GM12878 (cell line): Measurements from ENCODE around the gene ZNHIT1. TPM values are rescaled to one million over a fixed set of nuclear protein-coding genes. Genes with fewer than 3 reads are reported as not detected.

ENCODE experiments used
- ATAC-seq: fragments of 200-7000 bp; cut with Tn5 transposase; 3 replicates; pipeline ENCODE4 v1.9.1; 2020; ENCODE audit warnings: mild to moderate bottlenecking, moderate library complexity
- BruUV-seq: library from RNA; stranded (reverse); fragments of 400-500 nt; replicated peaks from 2 replicates; lab custom pipeline; 2021; lab: Mats Ljungman, UMichigan
- CTCF ChIA-PET: fragments of 300-600 bp; sonication (Branson Sonifier 250); formaldehyde crosslinking; extraction: SDS; loops from one replicate; lab custom pipeline; 2021; ENCODE audit warnings: inconsistent platforms; lab: Yijun Ruan, JAX
- POLR2A ChIA-PET: fragments of 350-600 bp; formaldehyde crosslinking; extraction: SDS; loops from one replicate; lab custom pipeline; 2021; ENCODE audit warnings: inconsistent platforms; lab: Charles Lee
- RAD21 ChIA-PET: fragments of 300-600 bp; sonication (Branson Sonifier 250); formaldehyde crosslinking; loops from one replicate; lab custom pipeline; 2023; ENCODE audit warnings: antibody characterized with exemption; ENCODE audit not compliant: unreplicated experiment; lab: Charles Lee
- SMC1A ChIA-PET: fragments of 300-600 bp; sonication (Branson Sonifier 250); formaldehyde crosslinking; loops from one replicate; lab custom pipeline; 2023; ENCODE audit not compliant: unreplicated experiment, uncharacterized antibody; lab: Charles Lee
- DNase-seq: peaks from one replicate; pipeline ENCODE4 v3.0.0-alpha.2; 2011; ENCODE audit warnings: low read depth, low spot score
- FAIRE-seq: peaks from 3 replicates; lab custom pipeline; 2011; peaks lifted over from hg19 to GRCh38; lab: Jason Lieb, UNC
- H2AFZ ChIP-seq: 2 replicates; pipeline ENCODE4 v1.6.0; 2011; ENCODE audit warnings: low read depth, low read length, control low read depth; ENCODE audit not compliant: control insufficient read depth
- H3K27ac ChIP-seq: 2 replicates; pipeline ENCODE4 v1.5.1; 2011; ENCODE audit warnings: control low read depth; ENCODE audit not compliant: control insufficient read depth, insufficient read depth
- H3K27me3 ChIP-seq, 2 experiments: replicated peaks in 1 of 2; 2 replicates each; pipeline versions ENCODE4 v1.6.0 to v1.6.1; 2011; ENCODE audit warnings: low read length in 1 of 2; ENCODE audit not compliant: control insufficient read depth in 2 of 2, insufficient read depth in 2 of 2
- H3K36me3 ChIP-seq, 2 experiments: 2 replicates each; pipeline ENCODE4 v1.5.1; 2011; ENCODE audit warnings: low read length in 1 of 2; ENCODE audit not compliant: control insufficient read depth in 2 of 2, insufficient read depth in 2 of 2
- H3K4me1 ChIP-seq: 2 replicates; pipeline ENCODE4 v1.6.1; 2011; ENCODE audit warnings: mild to moderate bottlenecking, low read length, moderate library complexity, mixed read lengths; ENCODE audit not compliant: control insufficient read depth, insufficient read depth
- H3K4me2 ChIP-seq: 2 replicates; pipeline ENCODE4 v1.6.0; 2011; ENCODE audit warnings: control low read depth; ENCODE audit not compliant: control insufficient read depth, insufficient read depth
- H3K4me3 ChIP-seq: fragments of 200-600 bp; sonication (generic); 2 replicates; pipeline ENCODE4 v1.5.1; 2016
- H3K79me2 ChIP-seq: 2 replicates; pipeline ENCODE4 v1.6.0; 2011; ENCODE audit warnings: low read length; ENCODE audit not compliant: control insufficient read depth, insufficient read depth
- H3K9ac ChIP-seq: 2 replicates; pipeline ENCODE4 v1.8.0; 2011; ENCODE audit warnings: low read length, control low read depth, mixed read lengths; ENCODE audit not compliant: control insufficient read depth, insufficient read depth
- H3K9me3 ChIP-seq: replicated peaks from 3 replicates; pipeline ENCODE4 v1.5.1; 2011; ENCODE audit warnings: mild to moderate bottlenecking, low read length; ENCODE audit not compliant: control insufficient read depth, insufficient read depth
- H4K20me1 ChIP-seq: 2 replicates; pipeline ENCODE4 v1.6.0; 2011; ENCODE audit not compliant: control insufficient read depth, insufficient read depth
- BRCA1 ChIP-seq: IDR thresholded peaks from 2 replicates; pipeline ENCODE4 v1.6.1; 2011; ENCODE audit warnings: low read depth, low read length, improper control_type of control experiment
- CREB1 ChIP-seq: IDR thresholded peaks from 2 replicates; pipeline ENCODE4 v1.6.1; 2012; ENCODE audit warnings: low read depth, mild to moderate bottlenecking, inconsistent platforms
- ETV6 ChIP-seq, 2 experiments: fragments of 450-650 bp in 1 of 2; IDR thresholded peaks in 1 of 2; conservative IDR thresholded peaks in 1 of 2; 2 replicates each; pipeline ENCODE4 v1.6.1; 2014; ENCODE audit warnings: antibody characterized with exemption in 1 of 2, borderline replicate concordance in 1 of 2, low read depth in 1 of 2, mild to moderate bottlenecking in 1 of 2, moderate library complexity in 1 of 2
- HCFC1 ChIP-seq: fragments of 150-350 bp; IDR thresholded peaks from 2 replicates; pipeline ENCODE4 v1.6.1; 2014; ENCODE audit warnings: low read length
- JUND ChIP-seq: IDR thresholded peaks from 2 replicates; pipeline ENCODE4 v1.6.1; 2012; ENCODE audit warnings: low read depth, mild to moderate bottlenecking, low read length, improper control_type of control experiment, moderate library complexity
- MTA2 ChIP-seq: fragments of 450-650 bp; IDR thresholded peaks from 2 replicates; pipeline ENCODE4 v1.6.1; 2016; ENCODE audit warnings: low read depth, mild to moderate bottlenecking, moderate library complexity
- POLR2AphosphoS5 ChIP-seq: IDR thresholded peaks from 2 replicates; pipeline ENCODE4 v1.6.1; 2011; ENCODE audit warnings: mild to moderate bottlenecking, low read length, inconsistent platforms
- POU2F2 ChIP-seq: IDR thresholded peaks from 3 replicates; pipeline ENCODE4 v1.6.1; 2011; ENCODE audit warnings: low read depth, mild to moderate bottlenecking, low read length, borderline replicate concordance
- RAD21 ChIP-seq: IDR thresholded peaks from 2 replicates; pipeline ENCODE4 v1.6.1; 2011; ENCODE audit warnings: mild to moderate bottlenecking, low read depth, low read length, moderate library complexity; ENCODE audit not compliant: insufficient read depth
- RUNX3 ChIP-seq: IDR thresholded peaks from 2 replicates; pipeline ENCODE4 v1.6.1; 2012; ENCODE audit warnings: low read length, inconsistent platforms
- SP1 ChIP-seq: IDR thresholded peaks from one replicate; pipeline ENCODE4 v1.6.1; 2011; ENCODE audit warnings: low read depth, low read length
- TARDBP ChIP-seq: IDR thresholded peaks from 2 replicates; pipeline ENCODE4 v1.6.1; 2016; ENCODE audit warnings: borderline replicate concordance
- WGBS: methylation state at CpG from one replicate; pipeline ENCODE4 v1.1.6; 2016; ENCODE audit warnings: low lambda C conversion rate; ENCODE audit not compliant: insufficient replicate concordance, insufficient coverage; ENCODE audit errors: missing lambda C conversion rate; 5-methylcytosine and 5-hydroxymethylcytosine counted together
- in situ Hi-C: fragments of 300-500 bp; cut with MboI; formaldehyde crosslinking; loops from 9 replicates; pipeline ENCODE4 v1.14.3; 2018; ENCODE audit warnings: mixed read lengths
- intact Hi-C: fragments of 100-400 bp; cut with micrococcal nuclease; formaldehyde crosslinking; loops from one replicate; pipeline ENCODE4 v1.14.2; 2022; ENCODE audit not compliant: unreplicated experiment
- polyA plus RNA-seq, 11 experiments: library from polyadenylated mRNA; depleted of rRNA in 4 of 11; unstranded in 6 of 11; stranded (reverse) in 5 of 11; fragments of >200 nt; fragmentation: Nextera tagmentation in 4 of 11; fragmentation: Illumina TruSeq in 1 of 11; extraction: Ambion mirVana in 4 of 11; extraction: Trizol in 1 of 11; gene quantifications; 1 replicate in 1 of 11; 2 replicates in 10 of 11; pipeline versions ENCODE4 v1.2.1 to v1.2.3, GENCODE V29; 2011 to 2016; ENCODE audit warnings: inconsistent platforms in 2 of 11, missing spikeins in 2 of 11, low read depth in 1 of 11
- total RNA-seq, 4 experiments: library from RNA; depleted of rRNA in 3 of 4; stranded (reverse); fragments of >200 nt in 3 of 4; fragmentation: Illumina TruSeq in 1 of 4; extraction: Trizol in 1 of 4; gene quantifications; 2 replicates each; pipeline versions ENCODE4 v1.2.1 to v1.2.3, GENCODE V29; 2013 to 2021
- TF ChIP-seq, protein P1 (sequence below): fragments of 450-650 bp; formaldehyde crosslinking; IDR thresholded peaks from 2 replicates; pipeline ENCODE4 v1.4.0; 2020; ENCODE audit warnings: mild to moderate bottlenecking, moderate library complexity
- TF ChIP-seq, protein P2 (sequence below): fragments of 450-650 bp; IDR thresholded peaks from 2 replicates; pipeline ENCODE4 v1.6.1; 2018; ENCODE audit warnings: borderline replicate concordance, mild to moderate bottlenecking; ENCODE audit not compliant: partially characterized antibody
- TF ChIP-seq, protein P3 (sequence below): fragments of 150-350 bp; IDR thresholded peaks from 2 replicates; pipeline ENCODE4 v1.6.1; 2016; ENCODE audit warnings: low read depth, low read length

The ZNHIT1 gene
- total and polyA plus RNA-seq, 10 of the 15 experiments (the other 5 are each of a cell fraction or from before 2014, with no cell fraction given) = 3.8 to 79.2 (median 44.5) TPM

DNA sequence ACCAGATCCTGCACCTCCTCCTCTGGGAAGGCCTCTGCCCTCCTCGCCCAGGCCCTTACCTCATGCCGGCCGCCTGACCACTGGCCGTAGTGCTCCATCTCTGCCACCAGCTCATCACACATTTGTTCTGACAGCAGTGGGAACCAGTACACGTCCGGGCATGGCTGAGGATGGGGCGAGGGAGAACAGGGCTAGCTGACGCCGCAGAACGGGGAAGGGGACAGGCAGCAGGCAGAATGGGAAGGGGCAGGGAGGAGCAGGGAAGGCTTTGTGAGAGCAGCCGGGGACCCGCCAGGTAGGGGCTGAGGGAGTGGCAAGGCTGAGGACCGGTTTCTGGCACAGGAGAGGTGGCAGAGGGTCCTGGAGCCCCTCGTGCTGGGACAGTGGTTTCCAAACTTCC lies 9.2 kb upstream of the ZNHIT1 start (continued):
- TF ChIP-seq RAD21 (no peak), SP1 (no peak), MTA2 (no peak), RUNX3 (no peak), ETV6 (conservative IDR thresholded peaks at IDR 0.05 in 1 of 2, IDR thresholded peaks at IDR 0.05 in 1 of 2; ENCODE audit: borderline replicate concordance in 1 of 2, low read depth in 1 of 2) (no peak), CREB1 (no peak)
- TF ChIP-seq, protein P1, sequence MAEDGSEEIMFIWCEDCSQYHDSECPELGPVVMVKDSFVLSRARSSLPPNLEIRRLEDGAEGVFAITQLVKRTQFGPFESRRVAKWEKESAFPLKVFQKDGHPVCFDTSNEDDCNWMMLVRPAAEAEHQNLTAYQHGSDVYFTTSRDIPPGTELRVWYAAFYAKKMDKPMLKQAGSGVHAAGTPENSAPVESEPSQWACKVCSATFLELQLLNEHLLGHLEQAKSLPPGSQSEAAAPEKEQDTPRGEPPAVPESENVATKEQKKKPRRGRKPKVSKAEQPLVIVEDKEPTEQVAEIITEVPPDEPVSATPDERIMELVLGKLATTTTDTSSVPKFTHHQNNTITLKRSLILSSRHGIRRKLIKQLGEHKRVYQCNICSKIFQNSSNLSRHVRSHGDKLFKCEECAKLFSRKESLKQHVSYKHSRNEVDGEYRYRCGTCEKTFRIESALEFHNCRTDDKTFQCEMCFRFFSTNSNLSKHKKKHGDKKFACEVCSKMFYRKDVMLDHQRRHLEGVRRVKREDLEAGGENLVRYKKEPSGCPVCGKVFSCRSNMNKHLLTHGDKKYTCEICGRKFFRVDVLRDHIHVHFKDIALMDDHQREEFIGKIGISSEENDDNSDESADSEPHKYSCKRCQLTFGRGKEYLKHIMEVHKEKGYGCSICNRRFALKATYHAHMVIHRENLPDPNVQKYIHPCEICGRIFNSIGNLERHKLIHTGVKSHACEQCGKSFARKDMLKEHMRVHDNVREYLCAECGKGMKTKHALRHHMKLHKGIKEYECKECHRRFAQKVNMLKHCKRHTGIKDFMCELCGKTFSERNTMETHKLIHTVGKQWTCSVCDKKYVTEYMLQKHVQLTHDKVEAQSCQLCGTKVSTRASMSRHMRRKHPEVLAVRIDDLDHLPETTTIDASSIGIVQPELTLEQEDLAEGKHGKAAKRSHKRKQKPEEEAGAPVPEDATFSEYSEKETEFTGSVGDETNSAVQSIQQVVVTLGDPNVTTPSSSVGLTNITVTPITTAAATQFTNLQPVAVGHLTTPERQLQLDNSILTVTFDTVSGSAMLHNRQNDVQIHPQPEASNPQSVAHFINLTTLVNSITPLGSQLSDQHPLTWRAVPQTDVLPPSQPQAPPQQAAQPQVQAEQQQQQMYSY (CRISPR knock-in tag) = no peak

DNA sequence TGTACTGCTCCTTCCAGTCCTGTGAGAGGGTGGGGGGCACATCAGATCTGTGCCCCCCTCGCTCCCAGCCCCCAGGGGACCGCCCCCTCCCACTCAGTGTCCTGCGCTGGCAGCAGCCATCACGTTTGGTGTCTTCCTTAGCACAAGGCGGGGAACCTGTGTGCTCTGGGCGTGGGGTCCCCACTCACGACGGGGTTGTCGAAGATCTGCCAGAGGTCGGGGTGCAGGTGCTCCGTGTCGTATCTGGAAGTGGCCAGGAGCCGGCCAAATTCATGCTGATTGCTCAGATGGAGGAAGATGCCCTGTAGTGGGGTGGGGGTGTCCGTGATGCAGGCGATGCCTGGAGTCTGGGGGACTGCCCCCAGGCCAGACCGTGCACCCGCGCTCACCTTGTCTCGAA lies 7.8 kb upstream of the ZNHIT1 start:
- ChIA-PET SMC1A (no interaction called here), POLR2A (no interaction called here), RAD21 (no interaction called here), CTCF (no interaction called here)
- Histone ChIP-seq H3K4me2 (no peak overlapping the region), H3K9ac (no peak overlapping the region), H3K27me3 (no peaks in the 10 kb centered on the region), H3K27ac (no peak overlapping the region), H3K36me3 (peaks cover 0 to 3% of the 10 kb centered on the region in 2 experiments; a peak in 2 of 4 replicates), H3K4me3 (no peak overlapping the region), H3K4me1 (no peaks in the 10 kb centered on the region; the same call in 1 of the 2 replicates), H2AFZ (no peak overlapping the region), H3K79me2 (no peaks in the 10 kb centered on the region), H3K9me3 (no peaks in the 10 kb centered on the region), H4K20me1 (no peaks in the 10 kb centered on the region)
- WGBS = 91% methylated on average over 11 of the region's 19 CpGs
- intact Hi-C loops = no loop called here
- DNase-seq = no peak
- in situ Hi-C loops = no loop called here
- no peak for FAIRE-seq
- no TSS peak for BruUV-seq
- no peak for ATAC-seq
- TF ChIP-seq HCFC1 (no peak), POU2F2 (no peak), BRCA1 (no peak), POLR2AphosphoS5 (no peak), TARDBP (no peak), JUND (no peak)
- TF ChIP-seq, protein P2, sequence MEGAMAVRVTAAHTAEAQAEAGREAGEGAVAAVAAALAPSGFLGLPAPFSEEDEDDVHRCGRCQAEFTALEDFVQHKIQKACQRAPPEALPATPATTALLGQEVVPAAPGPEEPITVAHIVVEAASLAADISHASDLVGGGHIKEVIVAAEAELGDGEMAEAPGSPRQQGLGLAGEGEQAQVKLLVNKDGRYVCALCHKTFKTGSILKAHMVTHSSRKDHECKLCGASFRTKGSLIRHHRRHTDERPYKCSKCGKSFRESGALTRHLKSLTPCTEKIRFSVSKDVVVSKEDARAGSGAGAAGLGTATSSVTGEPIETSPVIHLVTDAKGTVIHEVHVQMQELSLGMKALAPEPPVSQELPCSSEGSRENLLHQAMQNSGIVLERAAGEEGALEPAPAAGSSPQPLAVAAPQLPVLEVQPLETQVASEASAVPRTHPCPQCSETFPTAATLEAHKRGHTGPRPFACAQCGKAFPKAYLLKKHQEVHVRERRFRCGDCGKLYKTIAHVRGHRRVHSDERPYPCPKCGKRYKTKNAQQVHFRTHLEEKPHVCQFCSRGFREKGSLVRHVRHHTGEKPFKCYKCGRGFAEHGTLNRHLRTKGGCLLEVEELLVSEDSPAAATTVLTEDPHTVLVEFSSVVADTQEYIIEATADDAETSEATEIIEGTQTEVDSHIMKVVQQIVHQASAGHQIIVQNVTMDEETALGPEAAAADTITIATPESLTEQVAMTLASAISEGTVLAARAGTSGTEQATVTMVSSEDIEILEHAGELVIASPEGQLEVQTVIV = no peak
- TF ChIP-seq, protein P3, sequence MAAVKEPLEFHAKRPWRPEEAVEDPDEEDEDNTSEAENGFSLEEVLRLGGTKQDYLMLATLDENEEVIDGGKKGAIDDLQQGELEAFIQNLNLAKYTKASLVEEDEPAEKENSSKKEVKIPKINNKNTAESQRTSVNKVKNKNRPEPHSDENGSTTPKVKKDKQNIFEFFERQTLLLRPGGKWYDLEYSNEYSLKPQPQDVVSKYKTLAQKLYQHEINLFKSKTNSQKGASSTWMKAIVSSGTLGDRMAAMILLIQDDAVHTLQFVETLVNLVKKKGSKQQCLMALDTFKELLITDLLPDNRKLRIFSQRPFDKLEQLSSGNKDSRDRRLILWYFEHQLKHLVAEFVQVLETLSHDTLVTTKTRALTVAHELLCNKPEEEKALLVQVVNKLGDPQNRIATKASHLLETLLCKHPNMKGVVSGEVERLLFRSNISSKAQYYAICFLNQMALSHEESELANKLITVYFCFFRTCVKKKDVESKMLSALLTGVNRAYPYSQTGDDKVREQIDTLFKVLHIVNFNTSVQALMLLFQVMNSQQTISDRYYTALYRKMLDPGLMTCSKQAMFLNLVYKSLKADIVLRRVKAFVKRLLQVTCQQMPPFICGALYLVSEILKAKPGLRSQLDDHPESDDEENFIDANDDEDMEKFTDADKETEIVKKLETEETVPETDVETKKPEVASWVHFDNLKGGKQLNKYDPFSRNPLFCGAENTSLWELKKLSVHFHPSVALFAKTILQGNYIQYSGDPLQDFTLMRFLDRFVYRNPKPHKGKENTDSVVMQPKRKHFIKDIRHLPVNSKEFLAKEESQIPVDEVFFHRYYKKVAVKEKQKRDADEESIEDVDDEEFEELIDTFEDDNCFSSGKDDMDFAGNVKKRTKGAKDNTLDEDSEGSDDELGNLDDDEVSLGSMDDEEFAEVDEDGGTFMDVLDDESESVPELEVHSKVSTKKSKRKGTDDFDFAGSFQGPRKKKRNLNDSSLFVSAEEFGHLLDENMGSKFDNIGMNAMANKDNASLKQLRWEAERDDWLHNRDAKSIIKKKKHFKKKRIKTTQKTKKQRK = no peak
